DOHH2 (cell line): ENCODE data around the gene RBBP8NL.
A peak's percentile ranks its signal among the peaks of the same experiment; 100 is the strongest.

Experiments
- H3F3A ChIP-seq: fragments of 200-600 bp; sonication (generic), shearing (Covaris generic); 2 replicates; pipeline ENCODE4 v1.6.0; 2016; ENCODE audit warnings: antibody characterized with exemption, mild to moderate bottlenecking; ENCODE audit not compliant: control insufficient read depth, insufficient read depth
- H3K27ac ChIP-seq: fragments of 200-600 bp; sonication (generic); 2 replicates; pipeline ENCODE4 v1.5.1; 2014; ENCODE audit warnings: low read depth, mild to moderate bottlenecking, low read length, moderate library complexity
- H3K27me3 ChIP-seq: fragments of 200-600 bp; sonication (generic); 2 replicates; pipeline ENCODE4 v1.6.1; 2014; ENCODE audit warnings: mild to moderate bottlenecking, low read length, mixed read lengths; ENCODE audit not compliant: control insufficient read depth
- H3K36me3 ChIP-seq: fragments of 200-600 bp; sonication (generic); 2 replicates; pipeline ENCODE4 v1.6.1; 2014; ENCODE audit warnings: mild to moderate bottlenecking, low read length, moderate library complexity, mixed read lengths; ENCODE audit not compliant: control insufficient read depth
- H3K4me1 ChIP-seq: fragments of 200-600 bp; sonication (generic); 2 replicates; pipeline ENCODE4 v1.6.1; 2014; ENCODE audit warnings: mild to moderate bottlenecking, low read length, mixed read lengths; ENCODE audit not compliant: control insufficient read depth
- H3K4me2 ChIP-seq: fragments of 200-600 bp; sonication (generic); 2 replicates; pipeline ENCODE4 v1.6.0; 2014; ENCODE audit warnings: mild to moderate bottlenecking, low read length, moderate library complexity
- H3K4me3 ChIP-seq: fragments of 200-600 bp; sonication (generic); 2 replicates; pipeline ENCODE4 v1.5.1; 2014; ENCODE audit warnings: mild to moderate bottlenecking, low read length, mixed read lengths
- H3K79me2 ChIP-seq: fragments of 200-600 bp; sonication (generic); 2 replicates; pipeline ENCODE4 v1.6.1; 2014; ENCODE audit warnings: mild to moderate bottlenecking, low read length, mixed read lengths; ENCODE audit not compliant: control insufficient read depth
- H3K9me2 ChIP-seq: fragments of 200-600 bp; sonication (generic); replicated peaks from 2 replicates; pipeline ENCODE4 v1.6.1; 2014; ENCODE audit warnings: mild to moderate bottlenecking, low read length, mixed read lengths; ENCODE audit not compliant: control insufficient read depth
- H3K9me3 ChIP-seq: fragments of 200-600 bp; sonication (generic); 2 replicates; pipeline ENCODE4 v1.6.1; 2014; ENCODE audit warnings: antibody characterized with exemption, low read length, mixed read lengths; ENCODE audit not compliant: control insufficient read depth, insufficient read depth
- H4K20me1 ChIP-seq: fragments of 200-600 bp; sonication (generic); 2 replicates; pipeline ENCODE4 v1.6.0; 2014; ENCODE audit warnings: low read depth, mild to moderate bottlenecking, antibody characterized with exemption, low read length, moderate library complexity; ENCODE audit not compliant: control insufficient read depth, insufficient read depth
- CTCF ChIP-seq: fragments of 200-600 bp; sonication (generic); IDR thresholded peaks from one replicate; pipeline ENCODE4 v1.5.1; 2014; ENCODE audit warnings: antibody characterized with exemption, mild to moderate bottlenecking, low read depth, low read length; ENCODE audit not compliant: poor library complexity, severe bottlenecking
- EZH2phosphoT487 ChIP-seq: fragments of 200-600 bp; sonication (generic); IDR thresholded peaks from 2 replicates; pipeline ENCODE4 v1.6.1; 2017; ENCODE audit warnings: borderline replicate concordance, mild to moderate bottlenecking, antibody characterized with exemption, low read length, moderate library complexity, mixed read lengths

Gene RBBP8NL

DNA sequence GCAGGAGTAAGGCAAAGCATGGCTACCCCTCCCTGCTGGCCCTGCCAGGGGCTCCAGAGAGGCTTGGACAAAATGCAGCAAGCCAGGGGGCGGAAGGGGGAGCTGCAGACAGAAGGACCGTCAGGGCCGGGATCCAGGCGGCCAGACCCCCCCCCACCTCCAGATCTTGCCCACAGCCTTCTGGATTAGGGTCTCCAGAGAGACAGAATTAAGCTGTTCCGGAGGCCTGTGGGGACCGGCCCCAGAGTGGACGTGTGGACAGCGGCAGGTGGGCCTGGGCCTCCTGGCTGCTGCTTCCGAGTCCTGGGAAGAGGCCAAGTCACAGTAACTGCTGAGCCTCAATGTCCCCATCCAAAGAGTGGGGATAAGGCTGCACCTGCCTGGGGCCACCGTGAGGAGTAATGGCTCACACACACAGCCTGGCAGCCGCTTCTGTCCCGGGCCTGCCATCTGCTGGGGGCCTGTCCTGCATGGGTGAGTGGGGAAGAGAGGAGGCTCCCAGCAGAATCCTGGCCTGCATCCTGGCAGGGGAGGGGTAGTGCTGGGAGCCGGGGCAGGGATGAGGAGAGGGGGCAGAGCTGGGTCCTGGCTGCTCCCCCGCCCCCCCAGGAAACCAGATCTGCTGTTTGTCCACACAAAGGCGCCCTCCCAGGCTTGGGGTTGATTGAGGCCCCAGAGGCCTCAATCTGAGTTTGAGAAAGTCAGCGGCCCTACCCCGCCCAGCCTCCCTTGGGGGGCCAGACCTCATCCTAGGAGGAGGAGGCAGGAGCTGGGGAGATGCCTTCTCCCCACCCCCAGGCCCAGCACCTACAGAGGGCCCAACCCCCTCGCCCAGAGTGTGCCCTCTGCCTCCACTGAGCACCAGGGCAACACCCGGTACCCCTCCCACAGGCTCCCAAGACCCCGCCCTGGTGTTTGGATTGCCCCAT lies 64.1 kb downstream of the RBBP8NL start:
- TF ChIP-seq EZH2phosphoT487 (no peak), CTCF (peak; percentile 16)
- Histone ChIP-seq H3K4me1 (peaks cover 40% of the 10 kb centered on the region), H3K79me2 (peaks cover 22% of the 10 kb centered on the region), H3K27ac (no peak overlapping the region), H3F3A (peaks cover 9% of the 10 kb centered on the region; the same call in 1 of the 2 replicates), H3K4me2 (no peak overlapping the region), H3K36me3 (no peaks in the 10 kb centered on the region), H3K27me3 (peaks cover 9% of the 10 kb centered on the region), H3K9me2 (no peaks in the 10 kb centered on the region), H4K20me1 (peaks cover 6% of the 10 kb centered on the region; the same call in 1 of the 2 replicates), H3K4me3 (no peak overlapping the region), H3K9me3 (no peaks in the 10 kb centered on the region)

DNA sequence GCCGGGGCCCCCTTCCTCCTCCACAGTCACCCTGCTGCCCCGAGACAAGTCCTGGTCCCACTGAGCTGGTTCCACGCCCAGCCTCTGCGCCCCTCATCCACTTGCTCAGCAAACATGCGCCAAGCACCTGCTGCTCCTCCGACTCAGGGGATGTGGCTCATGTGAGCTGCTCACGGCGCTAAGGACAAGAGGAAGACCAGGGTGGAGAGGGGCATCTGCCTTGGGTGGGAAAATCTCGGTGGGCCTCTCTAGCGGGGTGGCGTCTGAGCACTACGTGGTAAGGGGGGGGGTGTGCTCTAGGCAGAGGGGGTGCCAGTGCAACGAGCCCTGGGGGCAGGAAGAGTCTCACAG lies 64.8 kb downstream of the RBBP8NL start:
- no peak overlapping the region for H3K27ac ChIP-seq
- H3K4me1 ChIP-seq = peaks cover 39% of the 10 kb centered on the region

GRCh38 chr20:62361799-62362589 lies 65.3 kb downstream of the RBBP8NL start:
- no peak overlapping the region for H3K4me2 ChIP-seq

More for the DNA sequence above, 64.8 kb downstream of the RBBP8NL start:
- H3K9me3 ChIP-seq = no peaks in the 10 kb centered on the region
- no peaks in the 10 kb centered on the region for H3K9me2 ChIP-seq
- no peaks in the 10 kb centered on the region for H3K36me3 ChIP-seq
- H3K4me3 ChIP-seq = no peak overlapping the region
- TF ChIP-seq CTCF = no peak
- TF ChIP-seq EZH2phosphoT487 = no peak
- peaks cover 9% of the 10 kb centered on the region; the same call in 1 of the 2 replicates for H3F3A ChIP-seq
- peaks cover 2% of the 10 kb centered on the region for H3K27me3 ChIP-seq
- H3K4me2 ChIP-seq = no peak overlapping the region
- H4K20me1 ChIP-seq = peaks cover 6% of the 10 kb centered on the region; the same call in 1 of the 2 replicates
- peaks cover 22% of the 10 kb centered on the region for H3K79me2 ChIP-seq

More at GRCh38 chr20:62361799-62362589, 65.3 kb downstream of the RBBP8NL start:
- H3K27ac ChIP-seq = no peak overlapping the region
- H4K20me1 ChIP-seq = peaks cover 6% of the 10 kb centered on the region; the same call in 1 of the 2 replicates
- peaks cover 22% of the 10 kb centered on the region for H3K79me2 ChIP-seq
- H3K4me1 ChIP-seq = peaks cover 36% of the 10 kb centered on the region
- no peaks in the 10 kb centered on the region for H3K27me3 ChIP-seq
- no peak overlapping the region for H3K4me3 ChIP-seq
- H3K9me2 ChIP-seq = no peaks in the 10 kb centered on the region
- no peaks in the 10 kb centered on the region for H3K9me3 ChIP-seq
- peaks cover 9% of the 10 kb centered on the region; the same call in 1 of the 2 replicates for H3F3A ChIP-seq
- TF ChIP-seq CTCF = no peak
- no peak for TF ChIP-seq EZH2phosphoT487
- H3K36me3 ChIP-seq = no peaks in the 10 kb centered on the region
